Transverse colon (tissue), 4 donors: ENCODE measurements around the gene REC114.

ENCODE experiments used
- CTCF ChIP-seq, 5 experiments: fragments of 200-600 bp in 3 of 5; fragments of 450-650 bp in 2 of 5; sonication (generic) in 3 of 5; IDR thresholded peaks; 1 replicate in 2 of 5; 2 replicates in 3 of 5; pipeline ENCODE4 v1.5.1; 2016 to 2017; ENCODE audit warnings: antibody characterized with exemption in 5 of 5, inconsistent platforms in 3 of 5, mild to moderate bottlenecking in 2 of 5, moderate library complexity in 1 of 5
- EP300 ChIP-seq: sonication (generic); formaldehyde crosslinking; IDR thresholded peaks from one replicate; pipeline ENCODE4 v1.6.1; 2017; ENCODE audit warnings: antibody characterized with exemption, low read depth
- POLR2AphosphoS5 ChIP-seq, 3 donors: sonication (generic); formaldehyde crosslinking; IDR thresholded peaks; one replicate each; pipeline ENCODE4 v1.6.1; 2016; ENCODE audit warnings: antibody characterized with exemption in 3 of 3

DNA sequence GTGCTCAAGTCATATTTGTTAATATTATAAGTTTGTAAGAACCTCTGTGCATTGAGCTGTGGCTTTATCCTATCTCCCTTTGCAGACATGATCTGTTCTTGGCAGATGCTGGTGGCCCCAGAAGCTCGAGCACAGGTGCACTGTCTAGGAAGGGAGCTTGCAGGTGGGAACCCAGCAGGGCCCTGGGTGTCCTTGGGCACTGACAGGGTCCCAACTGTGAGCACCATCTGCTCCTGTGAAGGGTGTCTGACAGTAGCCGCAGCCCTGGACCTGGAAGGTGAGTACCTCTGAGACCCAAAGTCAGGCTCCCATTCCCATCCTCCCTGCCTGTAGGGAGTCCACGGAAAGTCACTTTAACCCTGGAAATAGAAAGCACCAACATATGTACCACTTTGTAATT is 2.4 kb upstream of the REC114 start:
- TF ChIP-seq EP300: no peak
- TF ChIP-seq CTCF (IDR thresholded peaks at IDR 0.05): no peak
- TF ChIP-seq POLR2AphosphoS5 (IDR thresholded peaks at IDR 0.05): no peak
